Measurements from ENCODE around the gene GLB1L3.

- TF ChIP-seq CTCF (conservative IDR thresholded peaks at IDR 0.05; ENCODE audit: low read depth, low read length): no peak
- TF ChIP-seq EZH2 (IDR thresholded peaks at IDR 0.05; ENCODE audit: borderline replicate concordance, low read depth, low read length, poor library complexity, severe bottlenecking): no peak
Observed at GRCh38 chr11:134352111-134352510, 75.9 kb downstream of the GLB1L3 start.
